Endothelial cell of umbilical vein (primary cell): Measurements from ENCODE around the gene HES7. TPM values are rescaled to one million over a fixed set of nuclear protein-coding genes. Genes with fewer than 3 reads are reported as not detected.
"Not testable (repeated sequence)": the region's sequence is repeated elsewhere in the genome, so short reads cannot be mapped to it uniquely, and the experiment has no call there.

Experiments used
- BruUV-seq: library from RNA; stranded (reverse); fragments of 400-500 nt; replicated peaks from 2 replicates; lab custom pipeline; 2021; lab: Mats Ljungman, UMichigan
- CTCF ChIA-PET: fragments of 300-600, 350-600 bp; sonication (Branson Sonifier 250); formaldehyde crosslinking; loops from one replicate; lab custom pipeline; 2021; ENCODE audit warnings: antibody characterized with exemption, inconsistent platforms; lab: Charles Lee
- POLR2A ChIA-PET: fragments of 300-600, 350-600 bp; sonication (Branson Sonifier 250); formaldehyde crosslinking; loops from one replicate; lab custom pipeline; 2021; ENCODE audit warnings: antibody characterized with exemption, inconsistent platforms; lab: Charles Lee
- DNase-seq: peaks from one replicate; pipeline ENCODE4 v3.0.0-alpha.2; 2011; ENCODE audit warnings: low read depth, low spot score
- FAIRE-seq: peaks from 2 replicates; lab custom pipeline; 2011; peaks lifted over from hg19 to GRCh38; lab: Jason Lieb, UNC
- H2AFZ ChIP-seq: 2 replicates; pipeline ENCODE4 v1.6.0; 2012; ENCODE audit warnings: low read depth, low read length, control low read depth, inconsistent platforms
- H3K27ac ChIP-seq: 2 replicates; pipeline ENCODE4 v1.5.1; 2011; ENCODE audit warnings: low read depth, mild to moderate bottlenecking, control low read depth, low read length, moderate library complexity; ENCODE audit not compliant: insufficient read depth
- H3K27me3 ChIP-seq, 2 experiments: 2 replicates each; pipeline versions ENCODE4 v1.6.0 to v1.6.1; 2011; ENCODE audit warnings: low read length in 2 of 2, mixed read lengths in 1 of 2; ENCODE audit not compliant: control insufficient read depth in 2 of 2, insufficient read depth in 2 of 2
- H3K36me3 ChIP-seq, 2 experiments: 2 replicates in 1 of 2; 3 replicates in 1 of 2; pipeline ENCODE4 v1.5.1; 2011; ENCODE audit warnings: low read length in 2 of 2, mild to moderate bottlenecking in 1 of 2, moderate library complexity in 1 of 2; ENCODE audit not compliant: control insufficient read depth in 2 of 2, insufficient read depth in 2 of 2; ENCODE audit errors: extremely low read depth in 1 of 2
- H3K4me1 ChIP-seq: 3 replicates; pipeline ENCODE4 v1.5.1; 2011; ENCODE audit warnings: mild to moderate bottlenecking, low read length; ENCODE audit not compliant: control insufficient read depth, insufficient read depth; ENCODE audit errors: extremely low read depth
- H3K4me2 ChIP-seq: 2 replicates; pipeline ENCODE4 v1.6.1; 2011; ENCODE audit warnings: low read length, control low read depth, mixed read lengths; ENCODE audit not compliant: insufficient read depth
- H3K4me3 ChIP-seq, 3 experiments: fragments of 200-600 bp in 1 of 3; sonication (generic), shearing (Covaris generic) in 1 of 3; replicated peaks in 1 of 3; 2 replicates each; pipeline ENCODE4 v1.5.1; 2011 to 2016; ENCODE audit warnings: control low read depth in 3 of 3, low read length in 3 of 3, mild to moderate bottlenecking in 2 of 3, inconsistent platforms in 1 of 3, low read depth in 1 of 3, moderate library complexity in 1 of 3; ENCODE audit not compliant: insufficient read depth in 1 of 3
- H3K79me2 ChIP-seq: 2 replicates; pipeline ENCODE4 v1.6.0; 2012; ENCODE audit warnings: low read length, inconsistent platforms; ENCODE audit not compliant: control insufficient read depth, insufficient read depth
- H3K9ac ChIP-seq: replicated peaks from 2 replicates; pipeline ENCODE3; 2011; ENCODE audit warnings: low read length, control low read depth; ENCODE audit not compliant: insufficient read depth; ENCODE audit errors: extremely low read depth
- H3K9me1 ChIP-seq: replicated peaks from 3 replicates; pipeline ENCODE4 v1.6.0; 2011; ENCODE audit warnings: mild to moderate bottlenecking, low read length; ENCODE audit not compliant: control insufficient read depth, insufficient read depth; ENCODE audit errors: extremely low read depth
- H3K9me3 ChIP-seq: replicated peaks from 2 replicates; pipeline ENCODE4 v1.5.1; 2012; ENCODE audit warnings: low read length, inconsistent platforms; ENCODE audit not compliant: control insufficient read depth, insufficient read depth
- H4K20me1 ChIP-seq: replicated peaks from 2 replicates; pipeline ENCODE3; 2011; ENCODE audit warnings: mild to moderate bottlenecking, low read length; ENCODE audit not compliant: control insufficient read depth, insufficient read depth; ENCODE audit errors: extremely low read depth
- EZH2 ChIP-seq: IDR thresholded peaks from 2 replicates; pipeline ENCODE4 v1.6.1; 2012; ENCODE audit warnings: borderline replicate concordance, low read depth, mild to moderate bottlenecking, moderate library complexity, low read length, inconsistent platforms; ENCODE audit not compliant: severe bottlenecking
- POLR2A ChIP-seq: IDR thresholded peaks from 2 replicates; pipeline ENCODE4 v1.6.1; 2012; ENCODE audit warnings: low read depth, mild to moderate bottlenecking, control low read depth, low read length
- POLR2AphosphoS5 ChIP-seq: IDR thresholded peaks from 2 replicates; pipeline ENCODE4 v1.6.1; 2012; ENCODE audit warnings: low read depth, mild to moderate bottlenecking, control low read depth, low read length, moderate library complexity; ENCODE audit not compliant: insufficient read depth
- dilution Hi-C: fragments of 300-500 bp; cut with MboI; formaldehyde crosslinking; loops from one replicate; pipeline ENCODE4 v1.15.0; 2019; ENCODE audit warnings: low sequenced_read_pairs; ENCODE audit not compliant: extremely low pct_ligation_motif_present
- intact Hi-C: fragments of 100-400 bp; cut with micrococcal nuclease; formaldehyde crosslinking; loops from one replicate; pipeline ENCODE4 v1.10.0; 2022
- polyA plus RNA-seq, 4 experiments: library from polyadenylated mRNA; depleted of rRNA in 3 of 4; stranded (reverse) in 3 of 4; unstranded in 1 of 4; fragments of >200 nt; gene quantifications; 2 replicates each; pipeline versions ENCODE4 v1.2.1 to v1.2.3, GENCODE V29; 2011 to 2012; ENCODE audit warnings: missing spikeins in 1 of 4
- total RNA-seq: library from RNA; stranded (reverse); gene quantifications from 2 replicates; pipeline ENCODE4 v1.2.3, GENCODE V29; 2021

HES7 gene
- total and polyA plus RNA-seq, 2 donors (not counting 3 experiments of a cell fraction or from before 2014, with no cell fraction given): 0.19 to 0.51 TPM

DNA sequence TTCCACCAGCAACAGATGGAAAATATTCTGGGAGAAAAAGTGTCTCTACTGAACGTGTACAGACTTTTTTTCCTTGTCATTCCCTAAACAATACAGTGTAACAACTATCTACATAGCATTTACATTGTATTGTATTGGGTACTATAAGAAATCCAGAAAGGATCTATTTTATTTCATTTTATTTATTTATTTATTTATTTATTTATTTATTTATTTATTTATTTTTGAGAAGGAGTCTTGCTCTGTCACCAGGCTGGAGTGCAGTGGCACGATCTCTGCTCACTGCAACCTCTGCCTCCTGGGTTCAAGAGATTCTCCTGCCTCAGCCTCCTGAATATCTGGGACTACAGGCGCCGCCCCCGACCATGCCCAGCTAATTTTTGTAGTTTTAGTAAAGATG lies 46.0 kb downstream of the HES7 start:
- dilution Hi-C loops, intact Hi-C loops, H4K20me1 ChIP-seq, FAIRE-seq, H3K9me1 ChIP-seq, H3K9me3 ChIP-seq, H3K36me3 ChIP-seq, H3K27ac ChIP-seq, POLR2A ChIA-PET, H3K4me1 ChIP-seq, H3K4me2 ChIP-seq, H2AFZ ChIP-seq, BruUV-seq, DNase-seq, H3K4me3 ChIP-seq, H3K79me2 ChIP-seq, H3K9ac ChIP-seq: not testable (repeated sequence)
- peaks cover 29 to 34% of the 10 kb centered on the region in 2 experiments for H3K27me3 ChIP-seq
- CTCF ChIA-PET: interaction anchor here (0.6 to 2.1 kb wide), 6 partner anchors 9 to 314 kb away, joined by 3 to 14 read pairs (median 4); partner anchors contain the start of gene ALOX12B

DNA sequence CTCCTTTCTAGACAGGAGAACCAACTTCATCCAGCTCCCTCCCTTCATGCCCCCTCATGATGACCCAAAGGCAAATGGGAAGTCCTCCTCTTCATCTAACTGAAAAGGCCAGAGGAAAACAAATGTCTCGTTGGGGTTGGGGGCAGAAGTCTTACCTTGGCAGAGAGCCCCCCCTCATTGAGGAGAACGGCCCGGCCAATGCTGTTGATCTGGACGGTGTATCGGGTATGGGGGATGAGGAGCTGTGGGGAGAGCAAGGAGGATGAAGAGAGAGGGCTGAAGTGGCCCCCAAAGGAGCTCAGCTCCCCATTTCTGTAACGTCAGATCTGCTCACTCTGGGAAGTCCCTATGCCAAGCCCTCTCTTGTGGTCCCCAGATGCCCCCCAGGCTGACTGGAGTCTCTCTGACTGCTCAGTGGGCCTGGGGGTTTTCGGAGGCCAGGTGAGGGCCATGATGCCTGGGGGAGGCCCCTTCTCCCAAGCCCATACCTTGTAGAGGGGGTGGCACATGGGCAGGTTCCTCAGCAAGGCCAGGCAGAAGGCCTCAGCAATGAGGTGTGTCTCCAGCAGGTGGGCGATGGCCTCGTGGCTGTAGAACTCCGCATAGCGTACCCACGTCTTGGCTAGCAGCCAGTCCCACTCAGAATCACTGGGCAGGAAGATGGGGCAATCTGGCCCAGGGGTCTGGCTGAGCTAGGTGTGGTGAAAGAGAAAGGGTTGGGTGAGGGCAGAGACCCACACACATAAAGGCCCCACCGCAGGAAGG lies 47.2 kb downstream of the HES7 start:
- BruUV-seq: no TSS peak
- Histone ChIP-seq H3K79me2 (no peaks in the 10 kb centered on the region), H3K27me3 (peaks cover 30 to 40% of the 10 kb centered on the region in 2 experiments), H3K4me3 (no peak overlapping the region), H3K9me1 (no peaks in the 10 kb centered on the region), H3K4me1 (peaks cover 6% of the 10 kb centered on the region), H2AFZ (no peak overlapping the region), H3K9ac (no peak overlapping the region), H3K27ac (no peak overlapping the region), H4K20me1 (no peaks in the 10 kb centered on the region), H3K4me2 (no peak overlapping the region), H3K9me3 (no peaks in the 10 kb centered on the region), H3K36me3 (no peaks in the 10 kb centered on the region)
- FAIRE-seq (no peak), DNase-seq (no peak)
- TF ChIP-seq EZH2: no peak
- no peak for TF ChIP-seq POLR2AphosphoS5
- TF ChIP-seq POLR2A: no peak
- ChIA-PET CTCF (interaction anchor here (1.0 to 4.6 kb wide), 6 partner anchors 9 to 43 kb away, joined by 3 to 158 read pairs (median 5); partner anchors contain the start of gene ALOXE3), POLR2A (no interaction called here)
- intact Hi-C loops: no loop called here
- dilution Hi-C loops: no loop called here
